Psoas muscle (tissue), 8 donors: Measurements from ENCODE around the gene DIO3. TPM values are rescaled to one million over a fixed set of nuclear protein-coding genes. Genes with fewer than 3 reads are reported as not detected.

ENCODE experiments used
- ATAC-seq, 4 donors: fragments of 200-7000 bp; cut with Tn5 transposase; one replicate each; pipeline ENCODE4 v1.9.1; 2020; ENCODE audit warnings: moderate library complexity in 3 of 4, mild to moderate bottlenecking in 2 of 4
- DNase-seq, 2 donors: peaks; one replicate each; pipeline ENCODE4 v3.0.0-alpha.2; 2020
- H3K27ac ChIP-seq: fragments of 200-600 bp; one replicate; pipeline ENCODE4 v1.8.0; 2022
- H3K27me3 ChIP-seq, 3 donors: fragments of 200-600 bp in 1 of 3; one replicate each; pipeline versions ENCODE4 v1.6.1 to v1.8.0; 2013 to 2022; ENCODE audit warnings: low read length in 2 of 3, mild to moderate bottlenecking in 2 of 3, moderate library complexity in 1 of 3; ENCODE audit not compliant: insufficient read depth in 3 of 3
- H3K36me3 ChIP-seq, 2 donors: fragments of 200-600 bp in 1 of 2; one replicate each; pipeline versions ENCODE4 v1.6.1 to v1.8.0; 2013 to 2022; ENCODE audit warnings: low read depth in 1 of 2, mild to moderate bottlenecking in 1 of 2, moderate library complexity in 1 of 2; ENCODE audit not compliant: insufficient read depth in 1 of 2
- H3K4me1 ChIP-seq: fragments of 200-600 bp; one replicate; pipeline ENCODE4 v1.8.0; 2022
- H3K4me3 ChIP-seq: fragments of 200-600 bp; one replicate; pipeline ENCODE4 v1.8.0; 2022; ENCODE audit warnings: mild to moderate bottlenecking
- H3K9me3 ChIP-seq: fragments of 200-600 bp; one replicate; pipeline ENCODE4 v1.8.0; 2022
- WGBS, 3 donors: extraction: QIAGEN DNeasy Blood & Tissue Kit; methylation state at CpG; one replicate each; pipeline versions ENCODE4 v1.1.6 to v1.1.7; 2013; 5-methylcytosine and 5-hydroxymethylcytosine counted together
- intact Hi-C, 2 donors: fragments of 100-400 bp; cut with DNase I; formaldehyde crosslinking; loops; one replicate each; pipeline versions ENCODE4 v1.11.0 to v1.14.2; 2022
- polyA plus RNA-seq, 3 donors: library from polyadenylated mRNA; stranded (reverse); fragments of 200-250 nt; gene quantifications; one replicate each; pipeline ENCODE4 v1.2.3, GENCODE V29; 2013
- total RNA-seq, 4 donors: library from RNA; stranded (reverse); fragmentation: NEBNext Ultra II Directional in 2 of 4; extraction: Animal tissue kit (Norgen Biotek cat#: 25700) in 2 of 4; gene quantifications; one replicate each; pipeline versions ENCODE4 v1.2.1 to v1.2.4, GENCODE V29; 2021 to 2023
- TF ChIP-seq, protein P1 (sequence below): fragments of 200-600 bp; IDR thresholded peaks from one replicate; pipeline ENCODE4 v1.8.0; 2022; ENCODE audit warnings: antibody characterized with exemption
- donor health status: healthy with polysubstance abuse.
- donor health status: DM: no; HTN: no; CAD: no; lungs with moderate emphysema.
- donor health status: Bipolar disorder and iron deficiency.
- donor health status: healthy.
- donor health status: DM: yes; HTN: yes; CAD: no.
- donor health status: DM: no; HTN: no; CAD: no.
- donor health status: DM: no; HTN: no; CAD: no.
- donor health status: DM: yes; HTN: yes; CAD: no.

Gene DIO3
- total and polyA plus RNA-seq, 7 donors, result 0.30 to 1.3 (median 0.84) TPM

DNA sequence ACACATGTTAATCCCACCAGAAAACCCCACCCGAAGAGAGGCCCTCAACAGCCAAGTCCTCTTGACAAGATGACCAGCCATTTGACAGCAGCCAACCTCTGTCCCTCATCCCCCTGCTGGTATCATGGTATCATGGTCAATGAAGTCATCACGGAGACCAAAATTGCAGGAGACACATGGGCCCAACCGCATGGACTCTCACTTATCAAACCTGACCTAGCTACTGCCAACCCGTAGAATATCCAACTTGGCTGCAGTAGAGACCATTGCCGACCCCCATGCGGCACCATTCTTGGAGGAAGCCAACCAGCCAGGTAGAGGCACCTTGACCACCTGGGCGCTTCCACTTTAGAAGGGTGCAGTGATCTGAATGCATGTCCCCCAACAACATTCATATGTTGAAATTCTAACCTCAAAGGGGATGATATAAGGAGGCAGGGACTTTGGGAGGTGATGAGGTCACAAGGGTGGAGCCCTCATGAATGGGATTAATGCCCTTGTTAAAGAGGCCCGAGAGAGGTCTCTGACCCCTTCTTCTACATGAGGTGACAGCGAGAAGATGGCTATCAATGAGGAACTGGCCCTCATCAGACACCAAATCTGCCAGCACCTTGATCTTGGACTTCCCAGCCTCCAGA is 33.3 kb downstream of the DIO3 start:
- intact Hi-C loops, result no loop called here
- 92 to 94% (median 93%) methylated on average over 9 of the region's 9 CpGs for WGBS, 3 donors
- DNase-seq, result no peak
- ATAC-seq, result no peak
- Histone ChIP-seq H3K27ac (no peak overlapping the region), H3K9me3 (no peaks in the 10 kb centered on the region), H3K4me1 (no peaks in the 10 kb centered on the region), H3K36me3 (no peaks in the 10 kb centered on the region), H3K4me3 (no peak overlapping the region), H3K27me3 (peaks cover 0 to 3% (median 0%) of the 10 kb centered on the region in 3 donors)
- TF ChIP-seq, protein P1, sequence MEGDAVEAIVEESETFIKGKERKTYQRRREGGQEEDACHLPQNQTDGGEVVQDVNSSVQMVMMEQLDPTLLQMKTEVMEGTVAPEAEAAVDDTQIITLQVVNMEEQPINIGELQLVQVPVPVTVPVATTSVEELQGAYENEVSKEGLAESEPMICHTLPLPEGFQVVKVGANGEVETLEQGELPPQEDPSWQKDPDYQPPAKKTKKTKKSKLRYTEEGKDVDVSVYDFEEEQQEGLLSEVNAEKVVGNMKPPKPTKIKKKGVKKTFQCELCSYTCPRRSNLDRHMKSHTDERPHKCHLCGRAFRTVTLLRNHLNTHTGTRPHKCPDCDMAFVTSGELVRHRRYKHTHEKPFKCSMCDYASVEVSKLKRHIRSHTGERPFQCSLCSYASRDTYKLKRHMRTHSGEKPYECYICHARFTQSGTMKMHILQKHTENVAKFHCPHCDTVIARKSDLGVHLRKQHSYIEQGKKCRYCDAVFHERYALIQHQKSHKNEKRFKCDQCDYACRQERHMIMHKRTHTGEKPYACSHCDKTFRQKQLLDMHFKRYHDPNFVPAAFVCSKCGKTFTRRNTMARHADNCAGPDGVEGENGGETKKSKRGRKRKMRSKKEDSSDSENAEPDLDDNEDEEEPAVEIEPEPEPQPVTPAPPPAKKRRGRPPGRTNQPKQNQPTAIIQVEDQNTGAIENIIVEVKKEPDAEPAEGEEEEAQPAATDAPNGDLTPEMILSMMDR, result no peak

DNA sequence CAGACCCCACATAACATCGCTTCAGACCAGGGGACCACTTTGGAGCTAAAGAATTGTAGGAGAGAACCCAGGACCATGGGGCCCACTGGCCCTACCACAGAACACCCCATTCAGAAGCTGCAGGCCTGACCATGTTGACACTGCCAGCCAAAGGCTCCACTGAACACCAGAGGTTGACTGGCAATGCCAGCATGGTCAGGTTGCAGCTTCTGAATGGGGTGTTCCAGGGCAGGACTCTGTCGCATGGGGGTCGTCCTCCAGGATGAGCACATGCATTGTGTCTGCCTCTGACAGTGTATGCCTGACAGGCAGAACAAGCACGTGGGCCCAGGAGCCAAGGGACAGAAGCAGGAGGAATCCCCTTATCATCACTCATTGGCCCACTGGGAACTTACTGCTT is 34.1 kb downstream of the DIO3 start:
- no peak for ATAC-seq
- H3K4me3 ChIP-seq, result no peak overlapping the region
- intact Hi-C loops, result no loop called here
- no peaks in the 10 kb centered on the region for H3K9me3 ChIP-seq
- TF ChIP-seq, protein P1, result no peak
- H3K36me3 ChIP-seq, result no peaks in the 10 kb centered on the region
- peaks cover 0 to 4% (median 0%) of the 10 kb centered on the region in 3 donors for H3K27me3 ChIP-seq
- H3K4me1 ChIP-seq, result no peaks in the 10 kb centered on the region
- DNase-seq, result no peak
- WGBS, 3 donors, result 82 to 88% (median 88%) methylated on average over 4 of the region's 4 CpGs
- H3K27ac ChIP-seq, result no peak overlapping the region

DNA sequence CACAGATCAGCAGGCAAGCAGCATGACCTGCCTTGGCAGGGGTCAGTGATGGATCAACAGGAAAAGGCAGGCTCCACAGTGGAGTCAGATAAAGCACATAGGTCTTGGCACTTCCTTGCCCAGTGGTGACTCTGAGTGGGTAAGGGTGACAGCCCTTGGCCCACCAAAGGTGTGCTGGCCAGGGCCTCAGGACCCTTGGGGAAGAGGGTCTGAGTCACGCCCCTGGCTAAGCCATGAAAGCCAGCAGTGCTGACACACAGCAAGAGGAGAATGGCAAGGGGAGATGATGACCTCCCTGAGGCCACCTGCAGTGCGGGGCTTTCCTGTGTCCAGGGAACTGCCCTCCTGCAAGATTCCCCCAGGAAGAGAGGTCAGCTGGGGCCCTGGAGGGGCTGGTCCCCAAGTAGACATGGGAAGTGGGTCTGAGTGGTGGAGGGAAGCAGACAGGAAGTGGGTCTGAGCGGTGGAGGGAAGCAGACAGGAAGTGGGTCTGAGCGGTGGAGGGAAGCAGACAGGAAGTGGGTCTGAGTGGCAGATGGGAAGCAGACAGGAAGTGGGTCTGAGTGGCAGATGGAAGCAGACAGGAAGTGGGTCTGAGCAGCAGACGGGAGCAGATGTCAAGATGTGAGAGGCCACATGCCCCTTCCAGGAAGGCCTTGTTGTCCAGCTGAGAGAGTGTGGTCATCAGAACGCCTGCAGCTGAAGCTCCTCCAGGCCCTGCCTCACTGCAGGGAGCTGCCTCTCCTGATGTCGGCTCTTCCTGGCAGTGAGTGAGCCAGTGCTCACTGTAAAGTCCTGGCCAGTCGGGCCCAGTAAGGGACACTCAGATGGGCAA is 34.8 kb downstream of the DIO3 start:
- TF ChIP-seq, protein P1, result no peak
- Histone ChIP-seq H3K4me1 (no peaks in the 10 kb centered on the region), H3K36me3 (no peaks in the 10 kb centered on the region), H3K27ac (no peak overlapping the region), H3K4me3 (no peak overlapping the region), H3K27me3 (peaks cover 0 to 4% (median 3%) of the 10 kb centered on the region in 3 donors), H3K9me3 (no peaks in the 10 kb centered on the region)
- no peak for ATAC-seq
- WGBS, 3 donors, result 79 to 82% (median 82%) methylated on average over 8 of the region's 8 CpGs
- intact Hi-C loops, result no loop called here
- DNase-seq, result no peak

DNA sequence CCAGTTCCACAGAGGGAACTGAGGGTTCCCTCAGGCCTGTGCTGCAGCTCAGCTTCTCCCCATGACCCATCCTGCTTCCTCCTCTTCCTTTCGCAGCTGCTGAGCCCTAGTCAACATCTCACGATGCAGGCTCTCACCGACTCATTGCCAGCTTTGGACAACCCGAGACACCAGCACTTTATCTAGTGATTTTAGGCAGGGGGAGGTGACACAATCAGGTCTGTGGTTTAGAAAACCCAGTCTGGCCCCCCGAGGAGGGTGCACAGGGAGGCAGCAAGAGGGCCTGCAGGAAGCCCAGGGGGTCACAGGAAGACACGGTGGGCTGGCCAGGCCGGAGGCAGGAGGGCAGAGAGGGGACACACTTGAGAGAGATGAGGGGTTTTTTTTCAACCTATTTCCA is 35.4 kb downstream of the DIO3 start:
- Histone ChIP-seq H3K4me3 (no peak overlapping the region), H3K36me3 (no peaks in the 10 kb centered on the region), H3K9me3 (no peaks in the 10 kb centered on the region), H3K4me1 (no peaks in the 10 kb centered on the region), H3K27ac (no peak overlapping the region), H3K27me3 (peaks cover 0 to 7% (median 6%) of the 10 kb centered on the region in 3 donors)
- ATAC-seq (no peak), DNase-seq (no peak)
- TF ChIP-seq, protein P1, result no peak
- intact Hi-C loops, result no loop called here
- 75 to 84% (median 76%) methylated on average over 7 of the region's 7 CpGs for WGBS, 3 donors
